CD4-positive, alpha-beta T cell treated with Interleukin-15 for 1 hour (primary cell): ENCODE results near the gene CTXND2.
"Not testable (repeated sequence)": the region's sequence is repeated elsewhere in the genome, so short reads cannot be mapped to it uniquely, and the experiment has no call there.

Experiments used
- DNase-seq: peaks from one replicate; pipeline ENCODE4 v3.0.0-alpha.2; 2020

Gene CTXND2

DNA sequence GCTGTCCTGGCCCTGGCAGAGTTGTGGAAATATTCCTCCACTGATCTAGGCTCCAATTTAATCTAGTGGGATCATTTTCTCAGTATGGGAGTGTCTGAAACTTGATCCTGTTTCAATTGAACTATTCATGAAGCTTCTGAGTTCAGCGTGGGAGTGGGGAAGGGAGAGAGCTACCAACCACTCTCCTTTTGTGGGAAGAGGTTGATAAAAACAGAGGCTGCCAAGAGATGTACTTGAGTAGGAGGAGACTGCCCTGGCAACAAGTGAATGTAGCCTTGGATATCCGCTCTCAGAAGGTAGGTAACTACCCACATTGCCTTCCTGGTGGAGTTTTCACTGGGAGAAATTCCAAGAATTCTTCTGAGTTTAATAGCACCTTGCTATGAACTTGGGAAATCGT, at the start of gene CTXND2:
TSS of gene CTXND2 (plus strand) at position 119 of the 400 bp plus-strand sequence. CDS start 25,179 bp downstream, outside the sequence.
- DNase-seq: no peak

- DNase-seq: not testable (repeated sequence)
Measured at GRCh38 chr1:150840850-150841249, 46.1 kb upstream of the CTXND2 start.

- DNase-seq: no peak
Measured at GRCh38 chr1:150841626-150842025, 45.3 kb upstream of the CTXND2 start.

- DNase-seq: no peak
Measured at GRCh38 chr1:150842343-150842742, 44.6 kb upstream of the CTXND2 start.

GRCh38 chr1:150842964-150843363, 44.0 kb upstream of the CTXND2 start:
- no peak for DNase-seq

- DNase-seq: no peak
Measured at GRCh38 chr1:150843474-150843873, 43.5 kb upstream of the CTXND2 start.

DNA sequence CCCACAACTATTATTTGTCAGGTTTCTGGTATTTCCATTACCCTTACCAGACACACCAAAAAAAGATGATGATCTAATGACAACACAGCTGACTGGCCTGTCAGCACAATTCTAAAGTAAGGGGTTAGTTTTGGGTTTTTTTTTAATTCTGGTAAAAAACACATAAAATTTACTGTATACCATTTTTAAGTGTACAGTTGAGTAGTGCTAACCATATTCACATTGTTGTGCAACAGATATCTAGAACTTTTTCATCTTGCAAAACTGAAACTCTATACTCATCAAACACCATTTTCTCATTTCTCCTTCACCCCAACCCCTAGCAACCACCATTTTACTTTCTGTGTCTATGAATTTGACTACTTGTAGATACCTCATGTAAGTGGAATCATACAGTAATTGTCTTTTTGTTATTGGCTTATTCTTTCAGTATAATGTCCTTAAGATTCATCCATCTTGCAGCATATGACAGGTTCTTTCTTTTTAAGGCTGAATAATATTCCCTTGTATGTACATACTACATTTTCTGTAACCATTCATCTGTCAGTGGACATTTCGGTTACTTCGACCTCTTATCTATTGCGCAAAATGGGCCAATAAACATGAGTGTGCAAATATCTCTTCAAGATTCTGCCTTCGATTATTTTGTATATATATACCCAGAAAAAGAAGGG, 40.3 kb upstream of the CTXND2 start:
- DNase-seq: no peak

DNA sequence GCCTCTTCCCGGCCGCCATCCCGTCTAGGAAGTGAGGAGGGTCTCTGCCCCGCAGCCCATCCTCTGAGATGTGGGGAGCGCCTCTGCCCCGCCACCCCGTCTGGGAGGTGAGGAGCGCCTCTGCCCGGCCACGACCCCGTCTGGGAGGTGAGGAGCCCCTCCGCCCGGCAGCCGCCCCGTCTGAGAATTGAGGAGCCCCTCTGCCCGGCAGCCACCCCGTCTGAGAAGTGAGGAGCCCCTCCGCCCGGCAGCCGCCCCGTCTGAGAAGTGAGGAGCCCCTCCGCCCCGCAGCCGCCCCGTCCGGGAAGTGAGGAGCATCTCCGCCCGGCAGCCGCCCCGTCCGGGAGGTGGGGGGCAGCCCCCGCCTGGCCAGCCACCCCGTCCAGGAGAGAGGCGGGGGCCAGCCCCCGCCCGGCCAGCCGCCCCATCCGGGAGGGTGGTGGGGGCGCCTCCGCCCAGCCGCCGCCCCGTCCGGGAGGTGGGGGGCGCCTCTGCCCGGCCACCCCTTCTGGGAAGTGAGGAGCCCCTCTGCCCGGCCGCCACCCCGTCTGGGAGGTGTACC, 36.1 kb upstream of the CTXND2 start:
- not testable (repeated sequence) for DNase-seq

DNA sequence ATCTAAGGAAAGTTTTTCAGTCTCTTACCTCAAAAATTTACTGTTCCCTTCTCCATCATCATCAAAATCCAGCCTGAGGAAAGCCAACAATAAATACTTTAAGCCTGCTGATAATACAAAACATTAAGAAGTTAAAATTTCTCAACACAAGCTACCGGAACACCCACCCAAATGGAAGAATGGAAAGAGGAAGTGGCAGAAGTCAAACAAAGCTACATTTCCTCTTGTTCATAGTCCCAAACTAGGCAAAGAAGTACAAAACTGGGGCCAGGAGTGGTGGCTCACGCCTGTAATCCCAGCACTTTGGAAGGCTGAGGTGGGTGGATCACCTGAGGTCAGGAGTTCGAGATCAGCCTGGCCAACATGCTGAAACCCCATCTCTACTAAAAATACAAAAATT, 34.2 kb upstream of the CTXND2 start:
- not testable (repeated sequence) for DNase-seq

DNA sequence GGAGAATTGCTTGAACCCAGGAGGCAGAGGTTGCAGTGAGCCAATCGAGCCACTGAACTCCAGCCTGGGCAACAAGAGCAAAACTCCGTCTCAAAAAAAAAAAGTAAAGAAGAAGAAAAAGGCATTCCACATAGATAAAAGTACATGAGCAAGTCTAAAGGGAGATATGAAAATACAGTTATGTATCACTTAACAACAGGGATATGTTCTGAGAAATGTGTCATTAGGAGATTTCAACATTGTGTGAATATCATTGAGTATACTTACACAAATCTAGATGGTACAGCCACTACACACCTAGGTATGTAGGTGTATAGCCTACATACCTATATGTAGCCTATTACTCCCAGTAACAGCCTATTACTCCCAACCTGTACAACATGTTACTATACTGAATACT, 23.2 kb upstream of the CTXND2 start:
- no peak for DNase-seq

- DNase-seq: not testable (repeated sequence)
Measured at GRCh38 chr1:150864200-150864599, 22.7 kb upstream of the CTXND2 start.

DNA sequence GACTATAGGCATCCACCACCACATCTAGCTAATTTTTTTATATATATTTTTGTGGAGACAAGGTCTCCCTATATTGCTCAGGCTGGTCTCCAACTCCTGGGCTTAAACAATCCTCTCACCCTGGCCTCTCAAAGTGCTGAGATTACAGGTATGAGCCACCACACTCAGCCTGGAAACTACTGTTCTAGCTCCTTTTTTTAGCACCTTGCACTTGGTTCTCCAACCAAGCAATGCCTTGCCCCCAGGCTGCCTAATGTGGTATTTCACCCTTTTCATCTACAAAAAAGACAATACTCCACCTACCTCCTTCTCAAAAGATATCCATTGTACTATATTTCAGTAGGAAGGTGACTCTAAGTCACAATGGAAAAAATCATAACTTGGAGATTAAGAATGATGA, 17.3 kb upstream of the CTXND2 start:
- no peak for DNase-seq

DNA sequence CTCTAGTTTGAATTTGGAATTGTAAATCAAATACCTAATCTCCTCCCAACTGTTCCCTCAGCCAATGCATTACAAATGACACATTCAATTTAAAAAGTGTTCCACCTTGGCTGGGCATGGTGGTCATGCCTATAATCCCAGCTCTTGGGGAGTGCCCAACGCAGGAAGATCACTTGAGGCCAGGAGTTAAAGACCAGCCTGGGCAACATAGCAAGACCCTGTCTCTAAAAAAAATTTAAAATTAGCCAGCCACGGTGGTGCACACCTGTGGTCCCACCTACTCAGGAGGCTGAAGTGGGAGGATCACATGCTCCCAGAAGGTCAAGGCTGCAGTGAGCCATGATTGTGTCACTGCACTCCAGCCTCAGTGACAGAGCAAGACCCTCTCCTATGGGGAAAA, 14.4 kb upstream of the CTXND2 start:
- DNase-seq: no peak

GRCh38 chr1:150873521-150873920, 13.4 kb upstream of the CTXND2 start:
- no peak for DNase-seq

GRCh38 chr1:150874455-150875196, 12.3 kb upstream of the CTXND2 start:
- DNase-seq: no peak

DNA sequence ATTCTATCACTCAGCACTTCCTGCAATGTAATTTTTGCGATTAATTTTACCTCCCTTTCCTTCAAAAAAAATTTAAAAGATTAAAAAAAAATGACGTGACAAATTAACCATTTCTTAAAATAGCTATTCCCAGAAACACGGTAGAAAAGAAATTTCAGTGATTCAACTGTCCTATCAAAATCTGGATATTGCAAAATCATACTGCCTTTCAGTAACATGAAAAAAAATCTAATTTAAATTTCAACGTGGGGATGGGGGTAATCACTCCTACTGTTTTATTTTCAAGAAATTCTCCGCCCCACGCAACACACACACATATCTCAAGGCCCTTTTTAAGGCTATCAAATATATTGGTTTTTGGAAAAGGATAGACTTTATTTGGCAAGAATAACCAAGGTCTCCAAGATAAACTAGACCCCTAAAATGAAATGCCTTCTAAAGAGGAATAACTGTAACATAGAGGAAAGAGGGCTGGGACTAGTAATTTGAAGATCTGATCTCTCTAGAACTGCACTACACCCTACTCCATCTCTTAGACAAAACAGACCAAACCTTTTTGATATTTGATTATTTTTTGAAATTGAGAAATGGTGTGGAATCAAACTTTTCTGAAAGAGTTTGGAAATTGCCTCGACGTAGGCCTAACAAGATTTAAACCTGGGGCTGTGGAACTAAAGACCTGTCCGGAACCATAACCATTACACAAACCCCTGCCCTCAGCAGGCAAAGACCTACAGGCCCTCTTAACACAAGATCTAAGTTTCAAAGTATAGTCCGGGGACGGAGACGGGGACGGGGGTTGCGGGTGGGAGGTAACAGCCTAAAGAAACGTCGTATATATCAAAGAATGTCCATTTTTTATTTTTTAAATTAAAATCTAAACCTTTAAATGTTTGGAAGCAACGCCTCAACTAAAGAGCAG, 11.5 kb upstream of the CTXND2 start:
- DNase-seq: no peak

- no peak for DNase-seq
Measured at GRCh38 chr1:150876119-150876454, 10.8 kb upstream of the CTXND2 start.

GRCh38 chr1:150878931-150879330, 8.0 kb upstream of the CTXND2 start:
- DNase-seq: not testable (repeated sequence)

DNA sequence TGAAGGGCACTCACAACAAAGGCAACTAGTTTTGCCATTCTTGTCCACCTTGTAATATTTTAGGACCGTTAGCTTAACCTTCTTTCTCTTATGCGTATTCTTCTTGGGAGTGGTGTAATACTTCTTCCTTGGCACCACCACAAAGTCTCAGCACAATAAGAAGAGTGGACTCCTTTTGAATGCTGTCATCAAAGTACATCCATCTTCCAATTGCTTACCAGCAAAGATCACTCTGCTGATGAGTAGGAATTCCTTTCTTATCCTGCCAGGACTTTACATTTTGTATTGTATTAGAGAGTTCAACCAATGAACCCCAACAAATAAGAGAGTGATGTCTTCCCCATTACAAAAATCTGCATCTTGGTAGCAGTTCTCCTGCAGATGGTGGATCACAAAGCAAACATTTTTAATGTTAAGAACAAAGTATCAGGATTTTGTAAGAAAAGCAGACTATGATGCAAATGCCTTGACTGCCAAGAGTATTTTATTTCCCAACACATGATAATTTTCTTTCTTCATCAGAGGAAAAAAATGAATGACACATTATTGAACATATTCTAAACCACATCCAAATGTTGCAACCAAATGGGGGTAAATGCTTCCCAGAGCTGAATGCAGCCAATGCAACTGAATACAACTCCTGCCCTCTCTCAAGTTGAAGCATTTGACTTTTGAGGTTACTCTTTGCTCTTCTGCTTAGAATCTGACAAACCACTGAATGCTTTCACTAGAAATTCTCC, 5.4 kb upstream of the CTXND2 start:
- DNase-seq: no peak

DNA sequence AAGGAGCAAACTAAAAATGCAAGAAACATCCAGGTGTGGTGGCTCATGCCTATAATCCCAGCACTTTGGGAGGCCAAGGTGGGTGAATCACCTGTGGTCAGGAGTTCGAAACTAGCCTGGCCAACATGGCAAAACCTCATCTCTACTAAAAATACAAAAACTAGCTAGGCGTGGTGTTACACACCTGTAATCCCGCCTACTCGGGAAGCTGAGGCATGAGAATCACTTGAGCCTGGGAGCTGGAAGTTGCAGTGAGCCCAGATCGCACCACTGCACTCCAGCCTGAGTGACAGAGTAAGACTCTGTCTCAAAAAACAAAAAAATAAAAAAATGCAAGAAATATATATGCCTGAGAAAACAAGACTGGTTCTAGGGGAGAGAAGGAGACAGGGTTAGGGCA, 3.8 kb upstream of the CTXND2 start:
- not testable (repeated sequence) for DNase-seq

DNA sequence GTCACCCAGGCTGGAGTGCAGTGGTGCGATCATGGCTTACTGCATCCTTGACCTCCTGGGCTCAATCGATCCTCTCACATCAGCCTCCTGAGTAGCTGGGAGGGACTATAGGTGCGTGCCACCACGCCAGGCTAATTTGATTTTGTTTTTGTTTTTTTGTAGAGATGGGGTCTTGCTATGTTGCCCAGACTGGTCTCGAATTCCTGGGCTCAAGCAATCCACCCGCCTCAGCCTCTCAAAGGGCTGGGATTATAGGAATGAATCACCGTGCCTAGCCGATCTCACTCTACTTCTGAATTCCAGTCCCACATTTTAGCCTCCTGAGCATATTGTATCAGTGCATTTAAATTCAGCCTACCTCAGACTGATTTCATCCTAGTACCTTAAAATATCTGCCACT, 1.8 kb downstream of the CTXND2 start:
- no peak for DNase-seq

DNA sequence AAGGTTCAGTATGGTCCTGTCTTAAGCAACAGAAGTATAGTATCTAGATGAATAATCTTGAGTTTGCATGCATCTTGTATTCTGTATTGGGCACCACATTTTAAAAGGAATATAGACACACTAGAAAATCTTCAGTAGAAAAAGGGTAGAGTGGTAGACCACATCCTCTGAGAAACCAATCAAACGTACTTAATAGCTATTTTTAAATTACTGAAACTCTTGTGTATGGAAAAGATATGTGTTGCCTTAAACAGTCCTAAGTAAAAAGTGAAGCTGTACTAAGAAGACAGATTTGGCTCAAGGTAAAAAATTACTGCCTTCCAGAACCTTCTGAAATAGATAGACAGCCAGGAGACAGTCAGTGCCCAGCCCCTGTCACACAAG, 3.1 kb downstream of the CTXND2 start:
- DNase-seq: no peak
